ENCODE data around the gene HCRT. TPM values are rescaled to one million over a fixed set of nuclear protein-coding genes. Genes with fewer than 3 reads are reported as not detected.
"Not testable (repeated sequence)": the region's sequence is repeated elsewhere in the genome, so short reads cannot be mapped to it uniquely, and the experiment has no call there.

The HCRT gene
- total RNA-seq, 2 donors from 2014 or later: not detected

DNA sequence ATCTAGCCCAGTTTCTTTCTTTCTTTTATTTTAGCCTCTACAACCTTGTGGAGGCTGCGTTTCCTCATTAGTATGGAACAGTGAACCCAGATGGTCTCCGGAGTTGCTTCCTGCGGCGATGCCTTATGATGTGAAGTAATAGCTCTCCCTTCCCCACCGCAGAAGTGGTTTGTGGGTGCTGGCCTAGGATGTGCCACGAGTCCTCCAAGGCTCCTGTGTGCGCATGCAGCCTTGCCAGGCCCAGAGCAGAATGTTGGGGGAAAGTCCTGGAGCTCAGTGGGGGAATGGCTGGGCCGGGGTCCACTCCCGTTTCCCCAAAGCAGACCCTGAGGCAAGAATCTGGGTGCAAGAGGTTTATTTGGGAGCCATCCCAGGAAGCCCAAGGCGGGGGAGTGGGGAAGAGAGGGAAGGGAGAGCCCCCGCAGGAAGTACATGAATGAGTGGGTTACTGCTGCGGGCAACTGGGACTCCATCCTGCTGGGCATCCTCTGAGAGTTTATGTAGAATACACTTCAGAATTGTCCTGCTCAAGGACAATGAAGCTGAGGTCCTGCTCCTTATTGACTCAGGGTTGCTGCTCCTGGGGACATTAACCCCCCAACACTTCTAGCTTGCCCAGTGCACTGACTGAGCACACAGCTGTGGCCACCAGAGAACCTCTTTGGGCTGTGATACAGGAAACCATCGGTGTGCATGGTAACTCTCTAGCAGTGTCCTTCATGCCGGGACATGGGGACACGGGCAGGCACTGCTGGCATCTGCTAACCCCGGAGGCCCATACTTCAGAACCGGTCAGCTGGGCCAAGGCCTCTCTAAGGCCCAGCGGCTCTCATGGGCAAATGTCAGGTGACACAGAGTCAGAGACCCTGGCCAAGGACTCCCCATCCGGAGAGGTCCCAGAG lies 3.7 kb upstream of the HCRT start:
- Histone ChIP-seq H3K9me3 (no peaks in the 10 kb centered on the region), H3K4me3 (no peak overlapping the region), H3K4me1 (peaks cover 0 to 18% of the 10 kb centered on the region in 2 donors), H3K36me3 (no peaks in the 10 kb centered on the region), H3K27ac (no peak overlapping the region), H3K27me3 (no peaks in the 10 kb centered on the region)
- no peak for TF ChIP-seq CTCF (IDR thresholded peaks at IDR 0.05)
- no peak for DNase-seq (ENCODE audit: low spot score)

DNA sequence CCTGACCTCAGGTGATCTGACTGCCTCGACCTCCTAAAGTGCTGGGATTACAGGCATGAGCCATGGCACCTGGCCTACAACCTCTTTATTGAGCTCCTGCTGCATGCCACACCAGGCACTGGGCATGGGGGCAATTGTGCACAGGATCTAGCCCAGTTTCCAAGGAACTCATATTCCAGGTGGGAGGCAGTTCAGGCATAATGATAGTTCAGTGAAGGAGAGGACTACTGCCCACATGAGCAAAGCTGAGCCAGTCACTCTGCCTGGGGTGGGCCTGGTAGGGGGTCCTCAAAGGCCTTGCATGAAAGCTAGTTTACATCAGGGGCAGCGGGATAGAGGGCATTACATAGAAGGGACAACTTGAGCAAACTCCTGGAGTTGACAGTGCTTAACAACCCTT lies 2.6 kb upstream of the HCRT start:
- no peaks in the 10 kb centered on the region for H3K36me3 ChIP-seq
- H3K27ac ChIP-seq: no peak overlapping the region
- H3K27me3 ChIP-seq: no peaks in the 10 kb centered on the region
- no peaks in the 10 kb centered on the region for H3K9me3 ChIP-seq
- no peak overlapping the region for H3K4me3 ChIP-seq
- TF ChIP-seq CTCF (IDR thresholded peaks at IDR 0.05): no peak
- peaks cover 0 to 13% of the 10 kb centered on the region in 2 donors for H3K4me1 ChIP-seq
- no peak for DNase-seq (ENCODE audit: low spot score)

GRCh38 chr17:42186191-42186590 lies 939 bp upstream of the HCRT start:
- not testable (repeated sequence) for H3K27ac ChIP-seq; H3K27me3 ChIP-seq; DNase-seq (ENCODE audit: low spot score); H3K4me3 ChIP-seq; H3K9me3 ChIP-seq; H3K36me3 ChIP-seq
- peaks cover 0 to 15% of the 10 kb centered on the region in 2 donors for H3K4me1 ChIP-seq

GRCh38 chr17:42185621-42185930 lies 324 bp upstream of the HCRT start:
- no peak overlapping the region for H3K4me3 ChIP-seq
- no peaks in the 10 kb centered on the region for H3K9me3 ChIP-seq
- no peak for DNase-seq (ENCODE audit: low spot score)
- H3K27me3 ChIP-seq: peaks cover 7 to 13% of the 10 kb centered on the region in 2 donors
- no peak overlapping the region for H3K27ac ChIP-seq
- TF ChIP-seq CTCF (IDR thresholded peaks at IDR 0.05): no peak
- peaks cover 0 to 21% of the 10 kb centered on the region in 2 donors for H3K4me1 ChIP-seq
- no peaks in the 10 kb centered on the region for H3K36me3 ChIP-seq

GRCh38 chr17:42183741-42184711 lies 1.2 kb downstream of the HCRT start:
- H3K9me3 ChIP-seq: no peaks in the 10 kb centered on the region
- H3K4me3 ChIP-seq: peak overlapping the region; percentile 41 to 51
- H3K27me3 ChIP-seq: peaks cover 10 to 13% of the 10 kb centered on the region in 2 donors
- H3K4me1 ChIP-seq: peaks cover 0 to 25% of the 10 kb centered on the region in 2 donors
- H3K36me3 ChIP-seq: no peaks in the 10 kb centered on the region
- TF ChIP-seq CTCF (IDR thresholded peaks at IDR 0.05): peak; percentile 70 to 96
- H3K27ac ChIP-seq: peak overlapping the region; percentile 67
- no peak for DNase-seq (ENCODE audit: low spot score)
